Tibial artery (tissue), 4 donors: ENCODE measurements around the gene MRPL47.

Experiments used
- DNase-seq, 2 donors: peaks; one replicate each; pipeline ENCODE4 v3.0.0-alpha.2; 2019
- H3K27ac ChIP-seq, 2 donors: fragments of 200-600 bp; sonication (generic) in 1 of 2; 1 replicate in 1 of 2; 2 replicates in 1 of 2; pipeline ENCODE4 v1.5.1; 2018 to 2019; ENCODE audit warnings: mild to moderate bottlenecking in 1 of 2
- H3K27me3 ChIP-seq, 2 donors: fragments of 200-600 bp; sonication (generic) in 1 of 2; one replicate each; pipeline versions ENCODE4 v1.5.1 to v1.6.0; 2016 to 2019
- H3K36me3 ChIP-seq, 3 donors: fragments of 200-600 bp; sonication (generic) in 2 of 3; one replicate each; pipeline ENCODE4 v1.5.1; 2016 to 2019; ENCODE audit warnings: mild to moderate bottlenecking in 2 of 3
- H3K4me1 ChIP-seq, 4 donors: fragments of 200-600 bp; sonication (generic) in 2 of 4; 1 replicate in 3 of 4; 2 replicates in 1 of 4; pipeline ENCODE4 v1.5.1; 2016 to 2019
- H3K4me3 ChIP-seq, 2 donors: fragments of 200-600 bp; sonication (generic) in 1 of 2; 1 replicate in 1 of 2; 2 replicates in 1 of 2; pipeline ENCODE4 v1.5.1; 2018 to 2019; ENCODE audit warnings: mild to moderate bottlenecking in 2 of 2
- H3K9me3 ChIP-seq, 3 donors: fragments of 200-600 bp; sonication (generic) in 1 of 3; one replicate each; pipeline ENCODE4 v1.5.1; 2016 to 2019
- CTCF ChIP-seq, 2 experiments: fragments of 200-600 bp in 1 of 2; fragments of 450-650 bp in 1 of 2; IDR thresholded peaks; one replicate each; pipeline ENCODE4 v1.5.1; 2017 to 2019; ENCODE audit warnings: antibody characterized with exemption in 2 of 2, mild to moderate bottlenecking in 1 of 2, moderate library complexity in 1 of 2
- intact Hi-C: fragments of 100-400 bp; cut with DNase I; formaldehyde crosslinking; loops from one replicate; pipeline ENCODE4 v1.15.0; 2023; ENCODE audit warnings: low total_unique reads

Gene MRPL47

GRCh38 chr3:179541596-179541995, 62.8 kb downstream of the MRPL47 start:
- intact Hi-C loops: no loop called here
- H3K9me3 ChIP-seq: no peaks in the 10 kb centered on the region
- TF ChIP-seq CTCF (IDR thresholded peaks at IDR 0.05): no peak
- no peaks in the 10 kb centered on the region for H3K4me1 ChIP-seq
- DNase-seq: no peak
- no peaks in the 10 kb centered on the region for H3K27me3 ChIP-seq
- H3K27ac ChIP-seq: no peak overlapping the region
- no peaks in the 10 kb centered on the region for H3K36me3 ChIP-seq
- no peak overlapping the region for H3K4me3 ChIP-seq

- intact Hi-C loops: no loop called here
- Histone ChIP-seq H3K9me3 (no peaks in the 10 kb centered on the region), H3K27me3 (no peaks in the 10 kb centered on the region), H3K27ac (no peak overlapping the region), H3K36me3 (no peaks in the 10 kb centered on the region), H3K4me1 (no peaks in the 10 kb centered on the region), H3K4me3 (no peak overlapping the region)
- no peak for TF ChIP-seq CTCF (IDR thresholded peaks at IDR 0.05)
- no peak for DNase-seq
Observed at GRCh38 chr3:179541094-179541493, 63.3 kb downstream of the MRPL47 start.
